Stimulated activated naive CD8-positive, alpha-beta T cell treated with anti-CD3 and anti-CD28 coated beads, Interleukin-15, Interleukin-2, amounts not matched to agents 100 U/mL and 50 U/mL, for 24 hours (primary cell): ENCODE results near the gene ZNF502.
"Not testable (repeated sequence)": the region's sequence is repeated elsewhere in the genome, so short reads cannot be mapped to it uniquely, and the experiment has no call there.

Source experiments
- ATAC-seq: fragments of 150-1000 bp; cut with Tn5 transposase; one replicate; pipeline ENCODE4 v1.10.0; 2021
- DNase-seq: peaks from one replicate; pipeline ENCODE4 v3.0.0; 2021

Gene ZNF502

DNA sequence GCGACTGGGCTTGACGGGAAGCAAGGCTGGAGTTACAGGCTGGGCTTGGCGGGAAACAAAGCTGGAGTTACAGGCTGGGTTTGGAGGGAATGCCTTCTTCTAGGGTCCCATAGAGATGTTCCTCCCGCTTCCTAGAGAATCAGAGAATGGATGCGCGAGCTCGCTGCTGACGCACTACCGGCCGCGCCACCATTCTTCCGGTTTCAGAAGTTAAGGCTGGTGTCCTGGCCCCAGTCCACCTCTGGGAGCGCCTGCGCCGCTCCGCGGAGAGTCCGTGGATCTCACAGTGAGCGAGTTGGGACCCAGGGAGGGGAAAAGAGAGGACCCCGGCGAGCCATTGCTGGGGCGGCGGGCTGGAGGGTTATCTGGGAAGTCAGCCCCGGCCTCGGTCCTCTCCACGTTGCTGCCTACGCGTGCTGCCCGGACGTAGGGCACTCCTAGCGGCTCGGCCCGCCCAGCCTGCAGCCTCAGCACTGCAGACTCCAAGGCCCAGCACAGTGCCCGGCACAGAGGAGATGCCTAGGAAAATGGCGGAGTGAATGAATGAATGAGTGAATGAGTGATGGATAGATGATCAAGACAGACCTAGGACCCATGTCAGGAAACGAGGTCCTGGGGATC lies at the start of gene ZNF502:
Gene ZNF502, plus strand, starts transcription at position 206 of the 621 bp plus-strand sequence. CDS start 7,602 bp downstream, outside the sequence.
- peak; percentile 79 for ATAC-seq

DNA sequence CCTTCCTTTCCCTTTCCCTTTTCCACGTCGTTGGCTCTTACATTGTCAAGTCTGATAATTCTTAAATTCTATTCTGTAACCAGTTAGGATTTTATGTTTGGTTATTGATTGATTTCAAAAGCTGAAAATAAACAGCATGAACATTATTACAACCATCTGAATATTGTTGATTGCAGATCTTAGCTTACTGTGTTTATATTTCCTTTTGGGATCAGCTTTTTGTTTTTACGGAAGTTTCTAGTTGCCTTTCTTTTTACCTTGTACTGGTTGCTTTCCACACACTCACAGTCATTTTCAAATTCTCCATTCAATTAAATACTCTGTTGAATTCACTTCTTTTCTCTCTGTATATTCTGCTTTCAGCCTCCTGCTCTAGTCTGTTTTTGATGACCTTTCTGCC lies 47.3 kb upstream of the ZNF502 start:
- ATAC-seq (no peak), DNase-seq (no peak)

More for the DNA sequence above, at the start of gene ZNF502:
- DNase-seq = peak; percentile 62

GRCh38 chr3:44666346-44666745 lies 46.1 kb upstream of the ZNF502 start:
- ATAC-seq (no peak), DNase-seq (no peak)

GRCh38 chr3:44669760-44670159 lies 42.7 kb upstream of the ZNF502 start:
- DNase-seq (no peak), ATAC-seq (no peak)

GRCh38 chr3:44673466-44673865 lies 39.0 kb upstream of the ZNF502 start:
- not testable (repeated sequence) for ATAC-seq

GRCh38 chr3:44674211-44674610 lies 38.2 kb upstream of the ZNF502 start:
- no peak for DNase-seq

More at GRCh38 chr3:44673466-44673865, 39.0 kb upstream of the ZNF502 start:
- not testable (repeated sequence) for DNase-seq

DNA sequence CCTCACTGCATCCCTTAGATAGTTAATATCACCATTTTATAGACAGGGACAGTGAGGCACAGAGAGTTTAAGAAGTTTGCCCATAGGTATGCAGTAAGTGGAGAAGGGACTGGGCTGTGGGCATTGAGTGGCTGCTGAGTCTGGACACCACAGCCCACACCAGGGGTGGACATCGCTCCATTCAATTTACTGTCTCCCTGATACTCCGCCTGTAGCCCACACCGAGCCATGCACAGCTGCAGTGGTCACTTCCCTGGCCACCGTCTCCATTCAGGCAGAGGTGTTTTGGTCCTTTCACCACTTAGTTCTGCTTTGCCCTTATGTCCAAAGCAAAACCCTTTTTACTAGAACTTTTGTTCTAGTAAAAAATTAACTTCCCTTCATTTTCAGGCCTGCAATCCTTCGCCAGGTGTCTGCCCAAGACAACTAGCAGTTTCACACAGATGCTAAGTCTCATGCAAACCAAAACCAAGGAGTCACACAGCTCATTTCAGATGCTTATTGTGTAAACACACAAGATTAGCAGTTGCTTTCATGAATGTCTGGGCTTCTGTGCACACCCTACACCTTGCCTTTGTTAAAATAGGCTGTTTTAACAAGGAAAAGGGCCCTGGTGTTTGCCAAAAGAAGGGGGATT lies 33.9 kb upstream of the ZNF502 start:
- ATAC-seq (no peak), DNase-seq (no peak)

More at GRCh38 chr3:44674211-44674610, 38.2 kb upstream of the ZNF502 start:
- no peak for ATAC-seq

DNA sequence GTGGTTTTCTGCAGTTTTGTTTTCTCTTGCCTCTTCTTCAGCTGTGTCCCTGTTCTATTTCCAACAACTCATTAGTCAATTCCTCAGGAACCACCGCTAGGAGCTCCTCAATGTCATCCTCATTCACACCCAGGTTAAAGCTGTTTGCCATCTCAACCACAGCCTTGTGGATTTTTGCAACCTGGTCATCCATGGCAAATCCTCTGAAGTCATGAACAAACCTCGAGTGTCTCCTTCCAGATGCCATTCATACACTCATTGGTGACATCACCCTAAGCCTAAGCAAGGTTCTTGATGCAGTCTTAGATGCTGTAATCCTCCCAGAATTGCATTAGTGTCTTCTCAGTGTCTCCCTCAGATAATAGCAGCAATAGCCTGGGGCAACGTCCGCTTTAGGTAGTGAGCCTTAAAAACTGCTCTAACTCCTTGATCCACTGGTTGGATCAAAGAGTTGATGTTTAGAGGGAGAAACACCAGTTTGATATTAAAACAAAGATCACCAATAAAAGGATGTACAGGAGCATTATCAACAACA lies 31.5 kb upstream of the ZNF502 start:
- no peak for DNase-seq

DNA sequence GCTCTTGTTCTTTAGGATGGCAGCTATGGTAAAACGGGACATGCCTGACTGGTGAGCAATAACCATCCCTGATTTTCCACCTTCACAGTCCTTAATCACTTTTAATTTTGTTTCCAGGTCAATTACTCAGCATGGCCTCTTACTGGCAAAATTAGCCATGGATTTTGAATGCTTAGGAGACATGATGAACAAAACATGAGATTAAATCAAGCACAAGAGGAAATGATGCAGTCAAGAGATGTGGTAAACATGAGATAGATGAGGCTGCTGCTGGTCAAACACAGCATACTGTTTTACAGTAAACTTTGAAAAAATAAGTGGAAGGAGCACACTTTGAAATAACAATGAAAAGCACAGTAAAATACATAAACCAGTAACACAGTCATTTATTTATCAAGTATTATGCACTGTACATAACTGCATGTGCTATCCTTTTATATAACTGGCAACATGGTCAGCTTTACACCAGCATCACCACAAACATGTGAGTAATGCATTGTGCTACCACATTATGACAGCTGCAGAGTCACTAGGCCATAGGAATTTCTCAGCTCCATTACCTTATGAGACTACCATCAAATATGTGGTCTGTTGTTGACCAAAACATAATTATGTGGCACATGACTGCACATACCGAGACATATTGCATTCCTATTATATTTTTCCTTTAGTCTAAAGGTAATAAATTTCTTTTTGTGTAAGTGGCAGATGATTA lies 30.1 kb upstream of the ZNF502 start:
- ATAC-seq (no peak), DNase-seq (no peak)

More for the DNA sequence above, 31.5 kb upstream of the ZNF502 start:
- ATAC-seq = no peak

GRCh38 chr3:44685128-44685800 lies 27.2 kb upstream of the ZNF502 start:
- ATAC-seq (peak; percentile 46), DNase-seq (peak; percentile 54)

DNA sequence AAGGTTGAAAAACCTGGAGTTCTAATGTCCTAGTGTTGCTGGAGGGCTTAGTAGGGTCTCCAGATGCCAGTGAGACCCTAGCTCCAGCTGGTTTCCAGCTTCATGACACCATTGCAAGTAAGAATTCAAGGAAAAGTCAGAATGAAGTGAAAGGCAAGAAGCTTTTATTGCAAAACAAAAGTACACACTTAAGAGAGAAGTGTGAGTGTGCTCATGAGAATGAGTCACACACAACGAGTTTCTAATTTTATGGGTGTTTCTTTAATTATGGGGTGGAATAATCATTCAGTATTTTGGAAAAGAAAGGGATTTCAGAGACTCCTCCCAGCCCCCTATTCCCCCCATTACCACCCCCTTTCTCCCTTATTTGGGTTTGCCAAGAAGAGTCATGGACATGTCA lies 24.6 kb upstream of the ZNF502 start:
- ATAC-seq (no peak), DNase-seq (no peak)

- ATAC-seq (no peak), DNase-seq (no peak)
These were observed 9.0 kb downstream of the ZNF502 start for GRCh38 chr3:44721231-44722102.

DNA sequence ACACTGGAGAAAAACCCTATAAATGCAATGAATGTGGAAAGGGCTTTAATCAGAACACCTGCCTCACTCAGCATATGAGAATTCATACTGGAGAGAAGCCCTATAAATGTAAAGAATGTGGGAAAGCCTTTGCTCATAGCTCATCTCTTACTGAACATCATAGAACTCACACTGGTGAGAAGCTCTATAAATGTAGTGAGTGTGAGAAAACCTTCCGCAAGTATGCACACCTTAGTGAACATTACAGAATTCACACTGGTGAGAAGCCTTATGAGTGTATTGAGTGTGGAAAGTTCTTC lies 9.6 kb downstream of the ZNF502 start:
- DNase-seq = no peak
- no peak for ATAC-seq

- DNase-seq (peak; percentile 86), ATAC-seq (peak; percentile 95)
These were observed 17.0 kb downstream of the ZNF502 start, which contains the start of gene ZNF501 for GRCh38 chr3:44729384-44729910. ZNF501 (plus strand) TSS chr3:44729635; CDS start chr3:44734422, 4,787 bp downstream.

DNA sequence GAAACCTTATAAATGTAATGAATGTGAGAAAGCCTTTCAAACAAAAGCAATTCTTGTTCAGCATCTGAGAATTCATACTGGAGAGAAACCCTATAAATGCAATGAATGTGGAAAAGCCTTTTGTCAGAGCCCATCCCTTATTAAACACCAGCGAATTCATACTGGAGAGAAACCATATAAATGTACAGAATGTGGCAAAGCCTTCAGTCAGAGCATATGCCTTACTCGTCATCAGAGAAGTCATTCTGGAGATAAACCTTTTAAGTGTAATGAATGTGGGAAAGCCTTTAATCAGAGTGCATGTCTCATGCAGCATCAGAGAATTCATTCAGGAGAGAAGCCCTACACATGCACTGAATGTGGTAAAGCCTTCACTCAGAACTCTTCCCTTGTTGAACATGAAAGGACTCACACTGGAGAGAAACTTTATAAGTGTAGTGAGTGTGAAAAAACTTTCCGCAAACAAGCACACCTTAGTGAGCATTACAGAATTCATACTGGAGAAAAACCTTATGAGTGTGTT lies 22.2 kb downstream of the ZNF502 start:
- DNase-seq = no peak

GRCh38 chr3:44761101-44761423 lies 48.6 kb downstream of the ZNF502 start:
- ATAC-seq = no peak
- no peak for DNase-seq

More for the DNA sequence above, 22.2 kb downstream of the ZNF502 start:
- no peak for ATAC-seq

GRCh38 chr3:44761424-44762169 lies 49.1 kb downstream of the ZNF502 start, which contains the start of the genes KIAA1143 and KIF15:
KIAA1143 (minus strand) TSS chr3:44761619; CDS start chr3:44761602, 17 bp downstream.
KIF15 (plus strand) TSS chr3:44761794; CDS start chr3:44761866, 72 bp downstream.
- ATAC-seq = peak; percentile 89
- peak; percentile 98 for DNase-seq

DNA sequence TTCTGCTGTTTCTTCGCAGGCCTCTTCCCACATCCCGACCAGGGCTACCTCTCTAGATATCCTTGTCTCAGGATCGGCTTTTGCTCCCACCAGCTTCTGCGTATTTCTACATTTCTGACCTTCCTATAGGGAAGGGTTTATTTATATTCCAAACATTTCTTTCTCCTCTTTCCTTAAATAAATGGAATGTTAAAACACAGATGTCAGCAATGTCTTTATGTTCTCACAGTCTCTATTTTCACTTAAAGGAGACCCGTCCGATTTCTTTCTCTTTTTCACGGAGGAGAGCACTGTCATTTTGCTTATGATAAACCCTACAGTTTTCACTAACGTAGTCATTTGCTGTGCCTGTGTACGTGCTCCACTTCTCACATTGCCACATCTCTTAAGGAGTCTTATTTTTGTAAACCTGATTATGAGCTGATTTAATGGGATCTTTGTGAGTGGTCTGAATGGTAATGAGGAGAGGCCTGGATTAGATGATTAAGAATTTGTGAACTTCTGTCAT lies 49.8 kb downstream of the ZNF502 start:
- DNase-seq (no peak), ATAC-seq (no peak)

DNA sequence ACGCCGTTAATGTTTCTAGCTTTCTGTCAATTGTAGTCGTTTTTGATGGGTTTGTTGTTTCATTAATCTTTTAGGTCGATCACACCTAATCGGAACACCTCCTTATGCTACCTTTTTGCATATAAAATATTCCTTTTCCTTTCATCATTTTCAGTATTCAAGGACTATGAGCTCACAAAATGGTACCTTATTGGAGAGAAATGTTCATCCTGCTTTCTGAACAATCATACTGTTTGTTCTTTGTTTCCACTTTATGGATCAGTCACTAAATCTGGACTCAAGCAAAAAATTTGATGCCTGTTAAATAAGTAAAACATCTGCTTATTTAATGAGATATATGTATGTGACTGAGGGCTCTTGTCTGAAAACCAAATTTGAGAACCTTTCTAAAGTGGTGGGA lies 50.2 kb downstream of the ZNF502 start:
- DNase-seq = no peak
- ATAC-seq = no peak

- ATAC-seq (no peak), DNase-seq (no peak)
These were observed 51.8 kb downstream of the ZNF502 start for GRCh38 chr3:44764248-44764647.
